A549 (cell line): ENCODE measurements around the gene ZNF319. TPM values are rescaled to one million over a fixed set of nuclear protein-coding genes. Genes with fewer than 3 reads are reported as not detected.

Experiments
- ATAC-seq, 2 experiments: fragments of 200-7000 bp in 1 of 2; fragments of >200 bp in 1 of 2; cut with Nextera tagmentation in 1 of 2; cut with Tn5 transposase in 1 of 2; 3 replicates each; pipeline versions ENCODE4 v1.8.0 to v1.9.1; 2018 to 2020; ENCODE audit warnings: mild to moderate bottlenecking in 1 of 2, moderate library complexity in 1 of 2
- CTCF ChIA-PET: fragments of 300-600 bp; sonication (Branson Sonifier 250); formaldehyde crosslinking; extraction: SDS; loops from one replicate; lab custom pipeline; 2021; ENCODE audit warnings: antibody characterized with exemption, inconsistent platforms; lab: Yijun Ruan, JAX
- POLR2A ChIA-PET: fragments of 350-600 bp; formaldehyde crosslinking; extraction: SDS; loops from one replicate; lab custom pipeline; 2021; ENCODE audit warnings: antibody characterized with exemption, inconsistent platforms; lab: Yijun Ruan, JAX
- DNase-seq, 2 experiments: peaks; one replicate each; pipeline versions ENCODE4 v3.0.0 to v3.0.0-alpha.2; 2011 to 2016; ENCODE audit warnings: low read depth in 1 of 2, low spot score in 1 of 2
- FAIRE-seq: peaks from 2 replicates; lab custom pipeline; 2011; peaks lifted over from hg19 to GRCh38; lab: Jason Lieb, UNC
- H3K27ac ChIP-seq, 2 experiments: fragments of >200 bp; sonication (Bioruptor Twin); formaldehyde crosslinking; 3 replicates each; pipeline ENCODE4 v1.5.1; 2016 to 2017
- H3K4me1 ChIP-seq: fragments of >200 bp; sonication (Bioruptor Twin); formaldehyde crosslinking; 3 replicates; pipeline ENCODE4 v1.6.1; 2016
- H3K4me2 ChIP-seq: fragments of >200 bp; sonication (Bioruptor Twin); formaldehyde crosslinking; 3 replicates; pipeline ENCODE4 v1.6.1; 2016
- H3K4me3 ChIP-seq: fragments of >200 bp; sonication (Bioruptor Twin); formaldehyde crosslinking; 3 replicates; pipeline ENCODE4 v1.5.1; 2016
- H3K9me3 ChIP-seq: fragments of >200 bp; sonication (Bioruptor Twin); formaldehyde crosslinking; 3 replicates; pipeline ENCODE4 v1.6.1; 2016
- BCL3 ChIP-seq: fragments of >200 bp; sonication (Bioruptor Twin); formaldehyde crosslinking; IDR thresholded peaks from 3 replicates; pipeline ENCODE4 v1.6.1; 2016
- CEBPB ChIP-seq, 2 experiments: fragments of >200 bp in 1 of 2; sonication (Bioruptor Twin) in 1 of 2; formaldehyde crosslinking in 1 of 2; IDR thresholded peaks; 2 replicates each; pipeline ENCODE4 v1.6.1; 2012 to 2016
- E2F6 ChIP-seq: IDR thresholded peaks from 2 replicates; pipeline ENCODE4 v1.6.1; 2012; ENCODE audit warnings: low read depth, borderline replicate concordance
- EHF ChIP-seq: fragments of 250-450 bp; sonication (Bioruptor Pico); IDR thresholded peaks from 2 replicates; pipeline ENCODE4 v1.5.0; 2020; ENCODE audit warnings: mild to moderate bottlenecking
- ELK1 ChIP-seq: fragments of 150-350 bp; IDR thresholded peaks from 2 replicates; pipeline ENCODE4 v1.6.1; 2014; ENCODE audit warnings: low read depth, mild to moderate bottlenecking, low read length
- FOSL2 ChIP-seq, 2 experiments: fragments of 450-650 bp in 1 of 2; fragments of >200 bp in 1 of 2; sonication (Bioruptor Twin) in 1 of 2; formaldehyde crosslinking; IDR thresholded peaks; 2 replicates each; pipeline versions ENCODE4 v1.5.0 to v1.6.1; 2016 to 2020; ENCODE audit warnings: mild to moderate bottlenecking in 1 of 2, moderate library complexity in 1 of 2
- HDAC2 ChIP-seq: fragments of 200-600 bp; sonication (generic); IDR thresholded peaks from 2 replicates; pipeline ENCODE4 v1.6.1; 2016
- HES2 ChIP-seq: fragments of >200 bp; sonication (Bioruptor Twin); formaldehyde crosslinking; IDR thresholded peaks from 2 replicates; pipeline ENCODE4 v1.6.1; 2016
- HEYL ChIP-seq: fragments of 250-450 bp; sonication (Bioruptor Pico); IDR thresholded peaks from 2 replicates; pipeline ENCODE4 v1.8.0; 2021; ENCODE audit warnings: mild to moderate bottlenecking, moderate library complexity
- HOXA7 ChIP-seq: fragments of 250-450 bp; sonication (Bioruptor Pico); IDR thresholded peaks from 2 replicates; pipeline ENCODE4 v1.5.0; 2020; ENCODE audit warnings: mild to moderate bottlenecking, moderate library complexity
- HOXB13 ChIP-seq: fragments of 250-450 bp; sonication (Bioruptor Pico); IDR thresholded peaks from 2 replicates; pipeline ENCODE4 v1.5.0; 2020; ENCODE audit warnings: low read depth, mild to moderate bottlenecking, moderate library complexity
- JUN ChIP-seq, 2 experiments: fragments of >200 bp; sonication (Bioruptor Twin); formaldehyde crosslinking; IDR thresholded peaks; 2 replicates in 1 of 2; 3 replicates in 1 of 2; pipeline ENCODE4 v1.6.1; 2016 to 2017
- KDM1A ChIP-seq: fragments of 200-600 bp; sonication (generic); IDR thresholded peaks from 2 replicates; pipeline ENCODE4 v1.6.1; 2016; ENCODE audit warnings: low read depth, mild to moderate bottlenecking
- MAFK ChIP-seq: fragments of 450-650 bp; IDR thresholded peaks from 2 replicates; pipeline ENCODE4 v1.6.1; 2014; ENCODE audit not compliant: partially characterized antibody
- NFE2L2 ChIP-seq: fragments of 150-350 bp; conservative IDR thresholded peaks from 2 replicates; pipeline ENCODE4 v1.6.1; 2014; ENCODE audit warnings: low read length
- NPAS2 ChIP-seq: fragments of 250-450 bp; sonication (Bioruptor Pico); IDR thresholded peaks from 2 replicates; pipeline ENCODE4 v1.8.0; 2022; ENCODE audit warnings: mild to moderate bottlenecking, moderate library complexity, borderline replicate concordance
- PBX3 ChIP-seq: IDR thresholded peaks from 2 replicates; pipeline ENCODE4 v1.6.1; 2012
- PHF8 ChIP-seq: fragments of 200-600 bp; sonication (generic); IDR thresholded peaks from 2 replicates; pipeline ENCODE4 v1.6.1; 2016; ENCODE audit warnings: low read depth, mild to moderate bottlenecking, antibody characterized with exemption, moderate library complexity, borderline replicate concordance
- POLR2AphosphoS2 ChIP-seq: conservative IDR thresholded peaks from 2 replicates; pipeline ENCODE4 v1.6.1; 2012; ENCODE audit warnings: low read length, improper control_type of control experiment, inconsistent platforms
- RNF2 ChIP-seq: fragments of 200-600 bp; sonication (generic); IDR thresholded peaks from 2 replicates; pipeline ENCODE4 v1.6.1; 2016; ENCODE audit warnings: low read depth, mild to moderate bottlenecking, antibody characterized with exemption, moderate library complexity, borderline replicate concordance
- TFCP2L1 ChIP-seq: fragments of 250-450 bp; sonication (Bioruptor Pico); IDR thresholded peaks from 2 replicates; pipeline ENCODE4 v1.5.0; 2021; ENCODE audit warnings: mild to moderate bottlenecking
- TP53 ChIP-seq: fragments of 250-450 bp; sonication (Bioruptor Pico); IDR thresholded peaks from 2 replicates; pipeline ENCODE4 v1.5.0; 2021; ENCODE audit warnings: mild to moderate bottlenecking, moderate library complexity
- ZSCAN20 ChIP-seq: fragments of 250-450 bp; sonication (Bioruptor Pico); IDR thresholded peaks from 2 replicates; pipeline ENCODE4 v1.8.0; 2022; ENCODE audit warnings: mild to moderate bottlenecking, moderate library complexity
- WGBS: methylation state at CpG from one replicate; pipeline ENCODE4 v1.1.6; 2017; ENCODE audit errors: missing lambda C conversion rate; 5-methylcytosine and 5-hydroxymethylcytosine counted together
- polyA plus RNA-seq, 4 experiments: library from polyadenylated mRNA; depleted of rRNA in 3 of 4; stranded (reverse); fragments of >200 nt; fragmentation: RNase III in 1 of 4; extraction: RNeasy Plus Mini Kit Qiagen cat#74134 plus additional on column Dnase treatment in 1 of 4; gene quantifications; 2 replicates in 3 of 4; 3 replicates in 1 of 4; pipeline ENCODE4 v1.2.3, GENCODE V29; 2011 to 2017
- TF ChIP-seq, protein P1 (sequence below): fragments of 200-600 bp; sonication (generic); IDR thresholded peaks from 2 replicates; pipeline ENCODE4 v1.6.1; 2016; ENCODE audit warnings: antibody characterized with exemption, mild to moderate bottlenecking, moderate library complexity
- TF ChIP-seq, protein P2 (sequence below): fragments of 250-450 bp; sonication (Bioruptor Pico); IDR thresholded peaks from 2 replicates; pipeline ENCODE4 v1.5.0; 2021; ENCODE audit warnings: mild to moderate bottlenecking, moderate library complexity, borderline replicate concordance

The ZNF319 gene
- polyA plus RNA-seq, 2 of the 4 experiments (the other 2 are of a cell fraction): 10.8 to 11.3 TPM

GRCh38 chr16:57981636-57982035 is 18.8 kb downstream of the ZNF319 start:
- WGBS: 83% methylated on average over 7 of the region's 7 CpGs
- ChIA-PET CTCF (interaction anchor here (1.1 to 5.8 kb wide), 3 partner anchors 16 to 82 kb away, joined by 3 to 31 read pairs (median 3); no protein-coding TSS in a partner anchor), POLR2A (no interaction called here)
- Histone ChIP-seq H3K27ac (no peak overlapping the region), H3K4me1 (peaks cover 8% of the 10 kb centered on the region), H3K9me3 (no peaks in the 10 kb centered on the region), H3K4me3 (no peak overlapping the region), H3K4me2 (no peak overlapping the region)
- DNase-seq (no peak), ATAC-seq (no peak), FAIRE-seq (no peak)
- TF ChIP-seq FOSL2 (IDR thresholded peaks at IDR 0.05) (no peak), FOSL2 (CRISPR knock-in tag; IDR thresholded peaks at IDR 0.05) (no peak), MAFK (no peak), PBX3 (no peak), KDM1A (no peak), ZSCAN20 (no peak), HES2 (no peak), JUN (IDR thresholded peaks at IDR 0.05) (no peak), BCL3 (no peak), PHF8 (no peak), POLR2AphosphoS2 (no peak), HOXB13 (CRISPR knock-in tag) (no peak), E2F6 (no peak), HOXA7 (no peak), ELK1 (no peak), NPAS2 (CRISPR knock-in tag) (no peak), EHF (CRISPR knock-in tag) (no peak)
- TF ChIP-seq, protein P1, sequence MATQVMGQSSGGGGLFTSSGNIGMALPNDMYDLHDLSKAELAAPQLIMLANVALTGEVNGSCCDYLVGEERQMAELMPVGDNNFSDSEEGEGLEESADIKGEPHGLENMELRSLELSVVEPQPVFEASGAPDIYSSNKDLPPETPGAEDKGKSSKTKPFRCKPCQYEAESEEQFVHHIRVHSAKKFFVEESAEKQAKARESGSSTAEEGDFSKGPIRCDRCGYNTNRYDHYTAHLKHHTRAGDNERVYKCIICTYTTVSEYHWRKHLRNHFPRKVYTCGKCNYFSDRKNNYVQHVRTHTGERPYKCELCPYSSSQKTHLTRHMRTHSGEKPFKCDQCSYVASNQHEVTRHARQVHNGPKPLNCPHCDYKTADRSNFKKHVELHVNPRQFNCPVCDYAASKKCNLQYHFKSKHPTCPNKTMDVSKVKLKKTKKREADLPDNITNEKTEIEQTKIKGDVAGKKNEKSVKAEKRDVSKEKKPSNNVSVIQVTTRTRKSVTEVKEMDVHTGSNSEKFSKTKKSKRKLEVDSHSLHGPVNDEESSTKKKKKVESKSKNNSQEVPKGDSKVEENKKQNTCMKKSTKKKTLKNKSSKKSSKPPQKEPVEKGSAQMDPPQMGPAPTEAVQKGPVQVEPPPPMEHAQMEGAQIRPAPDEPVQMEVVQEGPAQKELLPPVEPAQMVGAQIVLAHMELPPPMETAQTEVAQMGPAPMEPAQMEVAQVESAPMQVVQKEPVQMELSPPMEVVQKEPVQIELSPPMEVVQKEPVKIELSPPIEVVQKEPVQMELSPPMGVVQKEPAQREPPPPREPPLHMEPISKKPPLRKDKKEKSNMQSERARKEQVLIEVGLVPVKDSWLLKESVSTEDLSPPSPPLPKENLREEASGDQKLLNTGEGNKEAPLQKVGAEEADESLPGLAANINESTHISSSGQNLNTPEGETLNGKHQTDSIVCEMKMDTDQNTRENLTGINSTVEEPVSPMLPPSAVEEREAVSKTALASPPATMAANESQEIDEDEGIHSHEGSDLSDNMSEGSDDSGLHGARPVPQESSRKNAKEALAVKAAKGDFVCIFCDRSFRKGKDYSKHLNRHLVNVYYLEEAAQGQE: no peak

- Histone ChIP-seq H3K4me3 (no peak overlapping the region), H3K4me1 (peaks cover 5% of the 10 kb centered on the region), H3K9me3 (no peaks in the 10 kb centered on the region), H3K4me2 (no peak overlapping the region), H3K27ac (no peak overlapping the region)
- POLR2A ChIA-PET: no interaction called here
- no peak for ATAC-seq
- CTCF ChIA-PET: interaction anchor here (1.4 to 5.8 kb wide), 4 partner anchors 8 to 80 kb away, joined by 3 to 31 read pairs (median 9); partner anchors contain the start of genes CNGB1, USB1 and ZNF319
- FAIRE-seq: no peak
- WGBS: 84% methylated on average over 11 of the region's 11 CpGs
- DNase-seq: no peak
- TF ChIP-seq RNF2 (no peak), E2F6 (no peak), CEBPB (IDR thresholded peaks at IDR 0.05) (no peak), TFCP2L1 (CRISPR knock-in tag) (no peak), HEYL (CRISPR knock-in tag) (no peak), TP53 (no peak), NFE2L2 (no peak), HDAC2 (no peak)
- TF ChIP-seq, protein P2, sequence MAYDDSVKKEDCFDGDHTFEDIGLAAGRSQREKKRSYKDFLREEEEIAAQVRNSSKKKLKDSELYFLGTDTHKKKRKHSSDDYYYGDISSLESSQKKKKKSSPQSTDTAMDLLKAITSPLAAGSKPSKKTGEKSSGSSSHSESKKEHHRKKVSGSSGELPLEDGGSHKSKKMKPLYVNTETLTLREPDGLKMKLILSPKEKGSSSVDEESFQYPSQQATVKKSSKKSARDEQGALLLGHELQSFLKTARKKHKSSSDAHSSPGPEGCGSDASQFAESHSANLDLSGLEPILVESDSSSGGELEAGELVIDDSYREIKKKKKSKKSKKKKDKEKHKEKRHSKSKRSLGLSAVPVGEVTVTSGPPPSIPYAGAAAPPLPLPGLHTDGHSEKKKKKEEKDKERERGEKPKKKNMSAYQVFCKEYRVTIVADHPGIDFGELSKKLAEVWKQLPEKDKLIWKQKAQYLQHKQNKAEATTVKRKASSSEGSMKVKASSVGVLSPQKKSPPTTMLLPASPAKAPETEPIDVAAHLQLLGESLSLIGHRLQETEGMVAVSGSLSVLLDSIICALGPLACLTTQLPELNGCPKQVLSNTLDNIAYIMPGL (CRISPR knock-in tag): no peak
These were observed 21.4 kb downstream of the ZNF319 start for GRCh38 chr16:57979006-57979585.
